Ascending aorta (tissue), 2 donors: Measurements from ENCODE around the gene VEGFB. TPM values are rescaled to one million over a fixed set of nuclear protein-coding genes. Genes with fewer than 3 reads are reported as not detected.

Experiments
- DNase-seq, 2 donors: peaks; one replicate each; pipeline ENCODE4 v3.0.0-alpha.2; 2019; ENCODE audit warnings: low spot score in 2 of 2
- H3K27ac ChIP-seq, 2 donors: fragments of 200-600 bp; sonication (generic); one replicate each; pipeline ENCODE4 v1.5.1; 2016 to 2017; ENCODE audit warnings: mild to moderate bottlenecking in 1 of 2
- H3K27me3 ChIP-seq: fragments of 200-600 bp; sonication (generic); one replicate; pipeline ENCODE4 v1.5.1; 2017
- H3K36me3 ChIP-seq, 2 donors: fragments of 200-600 bp; sonication (generic); one replicate each; pipeline ENCODE4 v1.5.1; 2016
- H3K4me1 ChIP-seq, 2 donors: fragments of 200-600 bp; sonication (generic); one replicate each; pipeline ENCODE4 v1.5.1; 2016 to 2017; ENCODE audit warnings: mild to moderate bottlenecking in 1 of 2
- H3K4me3 ChIP-seq, 2 donors: fragments of 200-600 bp; sonication (generic); one replicate each; pipeline ENCODE4 v1.5.1; 2016 to 2017; ENCODE audit warnings: mild to moderate bottlenecking in 1 of 2
- H3K9me3 ChIP-seq, 2 donors: fragments of 200-600 bp; sonication (generic); one replicate each; pipeline ENCODE4 v1.5.1; 2016
- intact Hi-C: fragments of 100-400 bp; cut with DNase I; formaldehyde crosslinking; loops from one replicate; pipeline ENCODE4 v1.15.1; 2023
- total RNA-seq: library from RNA; depleted of rRNA; stranded (reverse); fragments of >200 nt; gene quantifications from one replicate; pipeline ENCODE4 v1.1.0, GENCODE V29; 2016
- TF ChIP-seq, protein P1 (sequence below), 3 experiments: fragments of 200-600 bp in 2 of 3; fragments of 450-650 bp in 1 of 3; sonication (generic) in 2 of 3; IDR thresholded peaks; one replicate each; pipeline ENCODE4 v1.5.1; 2016 to 2019; ENCODE audit warnings: antibody characterized with exemption in 3 of 3, mild to moderate bottlenecking in 1 of 3, moderate library complexity in 1 of 3

VEGFB gene
- total RNA-seq, 1 donor from 2014 or later = 188 TPM

DNA sequence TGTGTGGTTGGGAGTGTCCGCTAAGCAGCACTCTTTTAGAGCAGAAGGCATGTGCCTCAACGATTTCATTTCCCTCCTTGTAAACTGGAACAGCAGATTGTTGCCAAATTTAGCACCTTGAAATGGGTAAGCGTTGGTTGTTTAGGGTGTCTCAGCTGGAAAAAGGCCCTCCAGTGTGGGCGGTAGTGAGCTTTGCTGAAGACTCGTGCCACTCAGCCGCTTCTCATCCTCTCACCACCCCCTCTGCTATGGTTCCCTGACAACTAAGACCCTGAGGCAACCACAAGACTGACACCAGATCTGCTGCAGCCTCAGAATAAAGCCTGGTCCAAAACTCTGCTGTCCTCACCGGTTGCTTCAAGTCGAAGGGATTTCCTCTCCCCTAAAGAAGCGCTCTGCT lies 37.8 kb upstream of the VEGFB start:
- DNase-seq = no peak
- no peaks in the 10 kb centered on the region for H3K4me1 ChIP-seq
- H3K27me3 ChIP-seq = no peaks in the 10 kb centered on the region
- no peaks in the 10 kb centered on the region for H3K9me3 ChIP-seq
- H3K4me3 ChIP-seq = no peak overlapping the region
- no peak overlapping the region for H3K27ac ChIP-seq
- intact Hi-C loops = no loop called here
- TF ChIP-seq, protein P1, sequence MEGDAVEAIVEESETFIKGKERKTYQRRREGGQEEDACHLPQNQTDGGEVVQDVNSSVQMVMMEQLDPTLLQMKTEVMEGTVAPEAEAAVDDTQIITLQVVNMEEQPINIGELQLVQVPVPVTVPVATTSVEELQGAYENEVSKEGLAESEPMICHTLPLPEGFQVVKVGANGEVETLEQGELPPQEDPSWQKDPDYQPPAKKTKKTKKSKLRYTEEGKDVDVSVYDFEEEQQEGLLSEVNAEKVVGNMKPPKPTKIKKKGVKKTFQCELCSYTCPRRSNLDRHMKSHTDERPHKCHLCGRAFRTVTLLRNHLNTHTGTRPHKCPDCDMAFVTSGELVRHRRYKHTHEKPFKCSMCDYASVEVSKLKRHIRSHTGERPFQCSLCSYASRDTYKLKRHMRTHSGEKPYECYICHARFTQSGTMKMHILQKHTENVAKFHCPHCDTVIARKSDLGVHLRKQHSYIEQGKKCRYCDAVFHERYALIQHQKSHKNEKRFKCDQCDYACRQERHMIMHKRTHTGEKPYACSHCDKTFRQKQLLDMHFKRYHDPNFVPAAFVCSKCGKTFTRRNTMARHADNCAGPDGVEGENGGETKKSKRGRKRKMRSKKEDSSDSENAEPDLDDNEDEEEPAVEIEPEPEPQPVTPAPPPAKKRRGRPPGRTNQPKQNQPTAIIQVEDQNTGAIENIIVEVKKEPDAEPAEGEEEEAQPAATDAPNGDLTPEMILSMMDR (IDR thresholded peaks at IDR 0.05) = no peak
- peaks cover 80 to 89% of the 10 kb centered on the region in 2 donors for H3K36me3 ChIP-seq

DNA sequence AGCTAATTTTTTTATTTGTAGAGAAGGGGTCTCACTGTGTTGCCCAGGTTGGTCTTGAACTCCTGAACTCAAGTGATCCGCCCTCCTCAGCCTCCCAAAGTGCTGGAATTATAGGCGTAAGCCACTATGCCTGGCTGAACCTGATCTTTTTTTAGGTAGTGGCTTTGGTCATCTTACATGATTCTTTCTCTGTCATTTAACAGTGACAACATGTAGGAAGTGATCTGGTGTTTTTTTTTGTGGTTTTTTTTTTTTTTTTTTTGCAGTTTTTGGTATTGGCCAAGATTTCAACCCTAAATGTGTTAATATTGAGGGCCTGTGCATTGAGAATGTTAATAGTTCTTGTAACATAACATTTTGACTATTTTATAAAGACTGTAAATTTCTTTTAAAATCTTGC lies 35.9 kb upstream of the VEGFB start:
- Histone ChIP-seq H3K27ac (no peak overlapping the region), H3K27me3 (no peaks in the 10 kb centered on the region), H3K4me3 (no peak overlapping the region), H3K4me1 (no peaks in the 10 kb centered on the region), H3K36me3 (peaks cover 93 to 94% of the 10 kb centered on the region in 2 donors), H3K9me3 (no peaks in the 10 kb centered on the region)
- DNase-seq = no peak
- TF ChIP-seq, protein P1 (IDR thresholded peaks at IDR 0.05) = no peak
- intact Hi-C loops = no loop called here

- no peaks in the 10 kb centered on the region for H3K4me1 ChIP-seq
- DNase-seq = no peak
Observed at GRCh38 chr11:64201543-64201942, 32.8 kb upstream of the VEGFB start.

GRCh38 chr11:64202992-64203391 lies 31.4 kb upstream of the VEGFB start:
- Histone ChIP-seq H3K36me3 (peaks cover 67% of the 10 kb centered on the region in 2 donors), H3K27ac (no peak overlapping the region), H3K4me3 (no peak overlapping the region), H3K9me3 (no peaks in the 10 kb centered on the region), H3K27me3 (no peaks in the 10 kb centered on the region), H3K4me1 (no peaks in the 10 kb centered on the region)
- intact Hi-C loops = no loop called here
- TF ChIP-seq, protein P1 (IDR thresholded peaks at IDR 0.05) = no peak
- no peak for DNase-seq

More at GRCh38 chr11:64201543-64201942, 32.8 kb upstream of the VEGFB start:
- Histone ChIP-seq H3K36me3 (peaks cover 76 to 81% of the 10 kb centered on the region in 2 donors), H3K9me3 (no peaks in the 10 kb centered on the region), H3K4me3 (no peak overlapping the region), H3K27ac (no peak overlapping the region), H3K27me3 (no peaks in the 10 kb centered on the region)
- TF ChIP-seq, protein P1 (IDR thresholded peaks at IDR 0.05) = no peak
- intact Hi-C loops = no loop called here

- peaks cover 61% of the 10 kb centered on the region in 2 donors for H3K36me3 ChIP-seq
- TF ChIP-seq, protein P1 (IDR thresholded peaks at IDR 0.05) = no peak
- no peak overlapping the region for H3K27ac ChIP-seq
- no peaks in the 10 kb centered on the region for H3K27me3 ChIP-seq
- no peak overlapping the region for H3K4me3 ChIP-seq
- H3K9me3 ChIP-seq = no peaks in the 10 kb centered on the region
- DNase-seq = no peak
- H3K4me1 ChIP-seq = no peaks in the 10 kb centered on the region
- intact Hi-C loops = loop anchor here (1.0 kb wide), 1 partner anchor 101 kb away; no protein-coding TSS in a partner anchor
Observed at GRCh38 chr11:64203421-64204079, 30.8 kb upstream of the VEGFB start.
